ENCODE measurements around the gene RBMS3.
A peak's percentile ranks its signal among the peaks of the same experiment; 100 is the strongest.
"Not testable (repeated sequence)": the region's sequence is repeated elsewhere in the genome, so short reads cannot be mapped to it uniquely, and the experiment has no call there.

RBMS3 gene

DNA sequence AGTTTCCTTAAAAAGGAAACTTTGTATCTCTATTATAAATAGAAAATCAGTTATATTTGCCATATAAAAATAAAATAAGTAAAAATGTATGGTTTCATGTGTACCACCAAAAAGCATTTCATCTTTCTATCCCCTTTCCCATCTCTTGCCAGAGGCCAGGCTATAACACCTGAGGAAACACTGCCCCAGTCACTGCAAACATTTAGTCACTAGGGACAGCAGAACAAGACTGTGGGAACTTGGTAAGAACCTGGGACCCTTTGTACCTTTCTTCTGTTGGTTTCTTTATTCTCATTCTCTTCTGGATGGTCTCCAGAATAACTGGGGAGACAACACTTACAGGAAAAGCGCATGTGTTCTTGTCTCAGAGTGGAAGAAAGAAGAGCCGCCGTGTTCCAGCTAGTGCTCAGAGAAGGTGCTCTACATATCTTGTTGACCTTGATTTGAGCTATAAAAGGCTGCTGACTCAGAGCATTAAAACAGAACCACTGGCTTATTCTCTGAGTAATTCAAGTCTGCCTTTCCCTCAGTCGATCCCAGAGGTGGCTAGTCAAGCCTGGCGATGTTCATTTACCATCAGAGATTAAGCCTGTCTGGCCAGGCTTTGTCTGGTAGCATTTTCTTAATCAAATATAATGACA lies 361.6 kb downstream of the RBMS3 start:
- DNase-seq: no peak

DNA sequence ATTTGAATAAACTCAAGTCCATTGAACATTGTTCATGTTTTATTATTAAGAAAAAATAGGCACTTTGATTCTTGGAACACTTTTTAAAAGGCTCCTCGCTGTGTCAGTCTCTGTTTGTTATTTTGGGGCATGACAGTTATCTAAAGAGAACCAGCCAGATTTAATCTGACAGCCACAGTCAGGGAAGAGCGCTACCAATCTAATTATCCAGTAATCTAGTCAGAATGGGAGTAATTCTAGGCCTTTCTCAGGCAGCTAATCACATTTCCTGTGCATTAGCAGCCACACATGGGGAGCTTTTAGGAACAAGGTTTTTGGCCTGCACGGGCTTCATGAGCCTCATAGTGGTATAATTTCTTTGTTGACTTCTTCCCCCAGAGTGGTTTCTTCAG lies 362.2 kb downstream of the RBMS3 start:
- DNase-seq: no peak

DNA sequence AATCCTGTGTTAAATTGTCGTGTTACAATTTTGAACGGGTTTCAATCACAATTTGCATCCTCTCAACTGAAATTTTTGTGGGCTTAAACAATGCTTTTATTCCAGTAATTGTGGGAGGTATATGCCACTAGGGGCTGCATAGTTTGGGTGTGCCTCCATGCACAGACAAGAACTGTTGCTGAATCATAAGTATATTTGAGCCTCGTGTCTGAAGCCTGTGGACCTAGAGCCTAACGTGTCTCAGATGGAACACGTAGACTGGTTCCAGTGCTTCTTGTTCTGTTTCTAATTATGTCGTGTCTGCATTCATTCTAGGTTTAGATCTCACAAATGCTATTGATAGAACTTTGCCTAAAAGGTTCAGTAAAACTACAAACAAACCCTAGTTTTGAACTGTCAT lies 363.4 kb downstream of the RBMS3 start:
- no peak for DNase-seq

DNA sequence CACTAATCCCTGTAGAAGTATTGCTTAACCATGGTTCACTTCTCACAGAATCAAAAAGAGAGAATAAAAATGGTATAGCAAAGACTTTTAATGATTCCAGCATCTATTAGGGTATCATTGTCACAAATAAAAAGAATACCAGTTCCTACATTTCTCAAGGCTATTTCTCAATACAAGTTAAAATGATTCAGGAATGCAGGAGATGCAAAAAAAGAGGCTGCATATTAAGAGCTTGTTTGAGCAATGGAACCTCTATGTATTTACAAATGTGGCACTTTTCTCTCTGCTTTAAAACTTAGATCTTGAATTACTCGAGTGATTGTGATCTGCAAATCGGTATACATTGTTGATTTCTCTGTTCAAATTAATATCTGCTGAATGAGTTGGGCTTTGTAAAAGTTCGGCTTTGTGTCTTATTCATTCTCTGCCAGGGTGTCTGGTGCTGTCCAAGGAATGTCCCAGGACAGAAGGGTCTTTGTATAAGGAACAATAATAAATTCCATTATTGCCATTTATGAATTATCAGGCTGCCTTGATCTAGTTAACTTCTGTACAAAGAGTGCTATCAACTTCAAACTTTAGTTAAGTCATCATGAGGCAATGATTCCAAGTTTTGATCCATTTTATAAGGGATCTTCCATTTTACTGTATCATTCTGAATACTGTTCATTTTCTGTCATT lies 364.2 kb downstream of the RBMS3 start:
- no peak for DNase-seq

DNA sequence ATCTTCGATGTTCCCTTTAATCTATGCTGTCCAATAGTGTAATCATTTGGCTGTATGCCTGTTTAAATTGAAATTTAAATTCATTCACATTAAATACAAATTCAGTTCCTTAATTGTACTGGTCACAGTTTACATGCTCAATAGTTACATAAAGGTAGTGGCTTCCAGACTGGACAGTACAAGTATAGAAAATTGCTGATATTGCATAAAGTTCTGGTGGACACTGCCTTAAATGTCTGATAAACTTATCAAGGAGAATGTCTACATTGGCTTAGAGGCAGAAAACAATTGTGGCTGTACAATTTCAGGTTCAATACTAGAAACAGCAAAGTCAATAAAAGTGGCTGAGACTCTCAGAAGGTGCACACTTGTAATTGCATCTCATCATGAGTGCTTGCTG lies 365.2 kb downstream of the RBMS3 start:
- no peak for DNase-seq

DNA sequence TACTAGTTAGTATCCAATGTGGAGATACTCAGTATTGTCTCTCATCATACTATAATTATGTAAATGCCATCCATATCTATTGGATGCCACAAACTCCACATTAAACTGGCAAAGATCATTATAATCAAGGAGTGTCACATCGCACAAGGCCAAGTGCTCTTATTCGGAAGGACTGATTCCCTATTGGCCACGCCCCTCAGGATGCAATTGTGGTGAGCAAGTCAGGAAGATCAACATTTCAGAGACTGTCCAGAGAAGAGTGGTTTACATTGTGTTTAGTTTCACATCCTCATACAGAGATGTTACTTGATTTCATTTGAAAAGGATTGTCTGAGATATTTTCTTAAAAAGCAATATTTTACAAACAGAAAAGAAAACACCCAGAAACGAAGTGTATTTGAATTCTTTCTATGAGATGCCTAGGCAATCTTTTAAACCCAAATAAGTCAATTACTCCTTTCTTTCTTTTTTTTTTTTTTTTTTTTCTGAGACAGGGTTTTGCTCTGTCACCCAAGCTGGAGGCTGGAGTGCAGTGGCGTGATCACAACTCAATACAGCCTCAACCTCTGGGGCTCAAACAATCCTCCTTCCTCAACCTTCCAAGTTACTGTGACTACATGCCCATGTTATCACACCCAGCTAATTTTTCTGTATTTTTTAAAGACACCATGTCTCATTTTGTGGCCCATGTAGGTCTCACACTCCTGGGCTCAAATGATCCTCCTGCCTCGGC lies 369.1 kb downstream of the RBMS3 start:
- peak in 1 of 2 donors; percentile 24 for DNase-seq

DNA sequence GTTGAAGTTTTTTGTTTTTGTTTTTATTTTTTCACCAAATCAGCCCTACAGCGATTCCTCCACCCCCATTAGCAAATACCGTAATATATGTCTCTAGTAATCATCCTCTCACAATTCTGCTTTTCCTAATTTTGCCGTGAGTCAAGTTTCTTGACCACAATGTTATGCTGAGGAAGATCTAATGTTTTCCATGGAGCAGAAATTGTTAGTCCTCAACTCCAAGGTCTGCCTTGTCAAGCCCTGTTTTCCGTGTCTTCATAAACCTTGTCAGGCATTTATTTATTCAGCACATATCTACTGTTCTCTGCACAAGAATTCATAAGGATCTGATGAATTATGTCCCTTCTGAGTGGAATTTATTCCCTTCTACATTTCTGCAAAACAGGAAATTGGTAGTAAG lies 372.8 kb downstream of the RBMS3 start:
- DNase-seq: no peak

DNA sequence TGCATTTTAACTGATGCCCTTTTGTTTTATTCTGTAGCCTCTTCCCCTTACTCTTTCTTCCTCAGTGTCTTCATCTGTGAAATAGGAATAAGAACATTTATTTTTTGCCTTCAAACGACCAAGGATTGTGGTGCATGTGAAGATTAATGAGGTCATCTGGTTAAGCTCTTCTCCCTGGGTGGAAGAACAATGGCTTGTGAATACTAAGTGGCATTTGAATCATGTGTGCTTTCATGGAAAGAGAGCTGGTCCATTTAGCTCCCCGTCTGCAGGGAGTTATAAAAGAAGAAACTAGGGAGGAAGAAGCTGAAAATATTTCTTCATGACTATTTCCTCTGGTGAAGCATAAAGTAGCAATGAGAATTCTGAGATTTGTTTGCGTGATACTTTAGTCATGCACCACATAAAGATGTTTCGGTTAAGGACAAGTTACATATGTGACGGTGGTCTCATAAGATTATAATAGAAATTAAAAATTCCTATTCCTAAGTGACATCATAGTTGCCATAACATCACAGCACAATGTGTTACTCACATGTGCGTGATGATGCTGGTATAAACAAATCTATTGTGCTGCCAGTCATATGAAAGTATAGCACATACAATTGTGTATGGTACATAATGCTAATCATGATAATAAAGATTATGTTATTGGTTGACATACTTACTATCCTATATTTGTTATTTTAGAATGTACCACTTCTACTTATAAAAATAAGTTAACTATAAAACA lies 374.3 kb downstream of the RBMS3 start:
- DNase-seq: no peak

DNA sequence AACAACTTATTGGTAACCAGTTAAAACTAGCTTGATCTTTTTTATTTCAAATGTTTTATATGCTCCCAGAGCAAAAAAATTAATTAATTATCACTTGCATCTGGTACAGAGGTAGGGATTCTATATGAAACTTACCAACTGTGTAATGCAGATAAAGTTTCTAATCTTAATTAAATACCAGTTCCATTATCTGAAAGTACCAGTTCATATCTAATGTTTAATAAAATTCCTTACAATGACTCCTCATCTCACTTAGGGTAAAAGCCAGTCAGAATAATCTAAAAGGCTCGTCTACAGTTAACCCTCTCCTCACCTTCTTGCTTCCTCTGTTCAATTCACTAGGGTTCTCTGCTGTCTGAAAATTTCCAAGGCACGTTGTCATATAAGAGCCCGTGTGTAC lies 384.8 kb downstream of the RBMS3 start:
- no peak for DNase-seq

DNA sequence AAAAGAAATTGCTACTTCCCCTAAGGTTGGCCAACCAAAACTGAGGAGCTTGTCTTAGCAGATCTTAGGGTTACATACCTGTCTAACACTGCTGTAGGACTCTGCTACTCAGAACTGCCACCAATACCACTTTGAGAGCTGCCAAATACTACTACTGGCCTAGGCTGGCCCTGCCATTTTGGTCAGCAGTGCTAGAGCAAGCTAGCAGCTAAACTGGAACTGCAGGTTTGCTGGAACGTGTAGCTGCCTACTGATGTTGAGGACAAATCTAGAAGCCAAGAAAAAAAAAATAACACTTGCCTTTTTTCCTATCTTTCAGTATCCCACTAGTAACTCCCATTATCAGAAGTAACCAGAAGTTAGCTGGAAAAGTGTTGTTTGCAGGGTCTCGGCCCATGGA lies 387.4 kb downstream of the RBMS3 start:
- no peak for DNase-seq

DNA sequence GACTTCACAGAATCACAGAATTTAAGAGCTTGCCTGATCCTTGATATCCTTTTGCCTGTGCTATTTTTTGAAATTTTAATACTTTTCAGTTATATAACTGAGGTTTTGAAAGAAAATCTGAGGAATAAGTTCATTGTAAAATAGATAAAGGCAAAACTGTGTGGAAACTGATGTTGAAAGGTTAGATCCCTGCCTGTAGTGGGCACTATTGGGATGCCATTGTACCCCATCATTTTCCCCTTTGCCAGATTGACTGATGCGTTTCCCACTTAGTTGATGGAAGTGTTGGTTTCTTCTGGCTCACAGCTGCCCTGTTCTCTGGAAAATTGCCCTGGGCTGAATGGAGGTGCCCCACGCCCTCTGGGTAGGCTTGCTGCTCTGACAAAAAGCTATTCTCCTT lies 387.9 kb downstream of the RBMS3 start:
- DNase-seq: no peak

DNA sequence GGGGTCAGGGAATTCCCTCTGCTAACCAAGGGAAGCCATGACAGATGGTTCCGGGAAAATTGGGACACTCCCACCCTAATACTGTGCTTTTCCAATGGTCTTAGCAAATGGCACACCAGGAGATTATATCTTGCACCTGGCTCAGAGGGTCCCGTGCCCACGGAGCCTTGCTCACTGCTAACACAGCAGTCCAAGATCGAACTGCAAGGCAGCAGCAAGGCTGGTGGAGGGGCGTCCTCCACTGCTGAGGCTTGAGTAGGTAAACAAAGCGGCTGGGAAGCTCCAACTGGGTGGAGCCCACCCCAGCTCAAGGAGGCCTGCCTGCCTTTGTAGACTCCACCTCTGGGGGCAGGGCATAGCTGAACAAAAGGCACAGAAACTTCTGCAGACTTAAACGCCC lies 389.6 kb downstream of the RBMS3 start:
- DNase-seq: not testable (repeated sequence)

DNA sequence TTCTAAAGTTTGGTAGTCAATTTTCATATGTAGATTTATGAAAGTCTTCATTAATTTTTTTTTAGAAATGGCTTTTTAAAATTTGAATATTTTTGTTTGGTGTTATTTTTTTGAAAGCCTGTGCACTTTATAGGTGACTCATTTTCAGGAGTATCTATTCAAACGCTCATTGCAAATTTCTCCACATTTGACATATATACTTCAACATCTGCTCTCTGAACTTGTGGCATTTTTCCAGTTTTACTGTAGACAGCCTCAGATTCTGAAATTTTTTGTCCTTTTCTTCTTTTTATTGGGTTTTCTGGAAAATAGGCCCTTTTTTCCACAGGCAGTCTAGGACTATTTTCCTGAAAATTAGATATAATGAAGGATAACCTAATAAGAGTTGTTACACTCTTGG lies 396.6 kb downstream of the RBMS3 start:
- DNase-seq: no peak

DNA sequence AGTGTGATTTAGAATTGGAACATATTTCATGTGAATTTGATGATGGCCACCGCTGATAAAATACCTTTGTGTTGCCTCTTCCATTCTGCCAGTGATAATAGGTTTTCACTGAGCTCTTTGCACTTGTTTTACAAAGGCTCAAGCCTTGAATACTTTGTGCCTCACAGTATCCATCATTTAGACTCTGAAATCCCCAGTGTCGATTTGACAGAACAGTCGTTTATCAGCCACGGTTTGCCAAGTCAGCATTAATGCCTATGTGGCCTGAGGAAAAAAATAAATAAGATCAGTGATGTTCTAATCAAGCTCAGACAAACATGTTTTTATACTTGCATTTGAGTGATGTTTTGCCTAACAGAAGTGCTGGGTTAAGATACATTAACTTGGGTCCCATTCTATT lies 399.1 kb downstream of the RBMS3 start:
- no peak for DNase-seq

DNA sequence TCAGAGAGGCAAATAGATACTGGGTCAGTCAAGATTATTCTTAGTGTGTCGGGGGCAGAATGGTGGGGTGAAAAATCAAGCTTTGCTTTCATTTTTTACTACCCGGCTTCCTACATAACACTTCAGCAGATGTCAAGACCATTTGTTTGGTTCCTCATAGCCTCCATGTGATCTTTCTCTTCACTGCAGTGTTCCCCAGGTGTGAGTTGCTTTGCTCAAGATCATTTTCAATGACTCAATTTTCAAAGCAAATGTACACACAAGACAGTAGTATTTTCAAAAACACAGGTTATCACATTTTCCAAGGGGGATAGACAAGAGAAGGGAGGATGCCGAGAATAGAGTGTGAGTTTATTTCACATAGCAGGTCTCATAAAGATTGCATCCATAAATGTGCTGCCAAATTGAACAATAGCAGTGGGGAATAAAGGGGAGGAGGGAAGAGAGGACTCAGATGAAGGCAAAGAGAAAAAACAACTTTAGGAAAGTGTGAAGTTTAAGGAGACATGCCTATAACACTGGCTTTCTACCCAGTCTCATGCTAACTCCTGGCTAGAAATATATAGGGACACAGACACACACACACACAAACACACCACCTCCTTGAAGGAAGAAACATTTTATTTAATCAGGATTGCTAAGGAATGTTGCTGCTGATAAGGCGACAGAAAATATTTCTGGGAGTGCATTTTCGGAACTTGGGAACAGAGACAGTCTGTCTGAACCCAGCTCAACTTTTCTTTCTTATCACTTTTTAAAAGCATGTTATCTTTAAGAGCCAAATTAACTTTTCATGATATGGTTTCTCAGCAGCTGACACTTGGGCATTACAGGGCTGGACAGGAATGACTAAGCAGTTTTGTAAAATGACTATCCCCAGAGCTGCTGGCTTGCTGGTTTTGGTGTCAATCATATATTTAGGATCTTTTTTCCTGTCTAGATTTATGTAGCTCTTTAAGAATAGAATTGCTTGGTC lies 402.4 kb downstream of the RBMS3 start:
- DNase-seq: no peak

DNA sequence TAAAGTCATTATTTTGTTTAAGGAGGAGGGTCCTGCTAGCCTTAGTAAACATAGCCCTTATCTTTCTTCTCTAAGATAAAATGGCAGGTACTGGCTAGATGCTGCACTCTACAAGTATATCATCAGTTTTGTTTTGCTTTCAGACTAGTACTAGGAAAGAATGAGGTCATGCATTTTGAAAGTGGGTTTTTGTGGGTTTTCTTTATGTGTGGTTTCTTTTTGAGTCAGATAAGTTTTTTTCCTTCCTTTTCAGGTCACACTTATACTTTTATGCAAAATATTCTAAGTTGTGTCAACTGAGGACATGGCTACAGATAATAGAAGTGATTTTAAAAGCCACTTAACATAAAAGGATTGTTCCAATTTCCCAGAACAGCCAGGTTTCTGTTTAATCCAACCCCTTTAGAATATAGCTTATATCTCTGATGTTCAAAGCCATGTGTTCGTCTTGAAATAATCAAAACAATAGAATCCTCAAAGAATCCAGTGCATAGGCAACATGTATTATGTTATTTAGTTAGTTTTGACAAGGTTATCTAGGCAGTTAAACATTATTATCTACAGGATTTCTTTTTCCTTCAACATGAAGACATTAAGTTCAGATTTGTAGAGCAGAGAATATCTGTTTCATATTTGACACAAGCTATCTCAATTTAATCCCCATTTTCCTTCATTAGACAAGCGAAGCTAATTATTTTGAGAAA lies 406.2 kb downstream of the RBMS3 start:
- DNase-seq: peak in 1 of 2 donors; percentile 9

DNA sequence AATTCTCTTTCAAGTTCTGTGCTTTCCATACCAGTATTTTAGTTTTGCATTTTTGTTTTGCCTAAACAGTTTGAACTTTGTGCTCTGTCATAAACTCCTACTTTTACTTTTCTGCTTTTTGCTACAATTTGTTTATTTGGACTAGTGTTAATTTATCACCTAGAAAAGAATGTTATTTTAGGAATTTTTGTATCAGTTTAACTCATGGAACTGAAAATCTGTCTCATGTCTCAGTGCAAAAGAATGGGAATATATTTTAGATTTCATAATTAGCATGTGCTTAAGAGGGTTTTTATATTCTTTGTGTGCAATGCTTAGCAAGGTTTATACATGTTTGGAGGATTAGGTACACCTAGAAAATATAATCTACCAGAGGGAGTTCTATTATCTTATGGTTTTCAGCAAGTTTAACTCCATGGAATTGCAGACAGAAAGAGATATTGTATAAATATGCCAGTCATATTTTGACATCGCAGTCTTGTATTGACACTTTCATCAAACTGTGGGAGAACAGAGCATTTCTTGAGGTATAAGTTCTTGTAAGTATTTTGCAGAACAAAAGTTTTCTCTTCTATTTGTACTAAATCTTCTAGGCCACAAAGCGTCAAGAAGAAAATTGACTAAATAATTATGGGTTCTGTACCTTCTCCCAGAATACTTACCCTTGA lies 409.9 kb downstream of the RBMS3 start:
- DNase-seq: no peak

DNA sequence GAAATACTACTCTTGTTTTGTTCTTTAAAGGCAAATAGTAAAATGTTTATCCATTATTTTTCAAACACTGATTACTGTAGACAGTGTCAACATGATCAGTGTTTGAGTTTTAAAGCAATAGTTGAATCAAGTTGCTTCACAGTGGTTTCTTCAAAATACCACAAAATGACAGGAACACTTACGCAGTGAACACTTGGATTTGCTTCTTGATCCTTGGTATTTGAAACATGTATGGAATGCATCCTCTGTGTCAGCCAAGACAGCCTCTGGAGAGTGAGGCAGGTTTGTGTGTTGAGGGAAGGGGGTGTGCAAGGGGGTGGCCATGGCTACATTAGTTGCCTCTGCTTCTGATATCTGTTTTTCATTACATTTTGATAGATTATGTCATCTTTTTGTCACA lies 413.0 kb downstream of the RBMS3 start:
- no peak for DNase-seq

DNA sequence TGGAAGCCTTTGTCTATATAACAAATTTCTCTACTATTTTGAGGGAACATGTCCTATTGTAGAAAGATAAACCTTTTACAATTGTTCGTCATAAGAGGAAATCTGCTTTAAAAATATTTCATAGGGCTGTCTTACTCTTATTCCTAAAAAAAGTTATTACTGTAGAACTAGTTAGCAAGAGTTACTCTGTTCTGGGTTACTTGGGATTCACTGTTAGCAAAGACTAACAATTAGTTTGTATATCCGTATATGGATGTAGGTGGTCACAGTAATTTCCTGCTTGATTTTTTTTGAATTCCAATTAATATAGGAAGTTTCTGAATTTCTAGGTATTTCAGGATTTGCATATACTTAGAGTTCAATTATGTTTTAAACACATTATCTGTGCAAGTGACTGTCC lies 413.5 kb downstream of the RBMS3 start:
- no peak for DNase-seq

DNA sequence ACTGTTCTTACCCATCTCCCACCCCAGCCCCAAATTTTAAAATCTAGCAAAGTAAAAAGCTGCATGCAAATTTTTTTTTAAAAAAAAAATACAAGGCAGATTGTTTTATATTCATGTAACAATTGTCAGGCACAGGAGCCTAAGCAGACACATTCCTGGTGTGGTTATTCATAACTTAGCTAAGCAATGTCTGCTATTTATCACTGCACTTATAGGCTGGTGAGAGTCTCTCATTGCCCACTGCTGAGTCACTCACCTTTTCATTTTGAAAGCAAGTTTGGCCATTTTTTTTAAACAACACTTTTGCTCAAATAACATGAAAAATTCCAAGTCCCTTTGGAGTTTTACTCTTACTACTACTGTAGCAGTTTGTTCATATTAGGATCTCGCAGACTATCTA lies 413.9 kb downstream of the RBMS3 start:
- DNase-seq: no peak

DNA sequence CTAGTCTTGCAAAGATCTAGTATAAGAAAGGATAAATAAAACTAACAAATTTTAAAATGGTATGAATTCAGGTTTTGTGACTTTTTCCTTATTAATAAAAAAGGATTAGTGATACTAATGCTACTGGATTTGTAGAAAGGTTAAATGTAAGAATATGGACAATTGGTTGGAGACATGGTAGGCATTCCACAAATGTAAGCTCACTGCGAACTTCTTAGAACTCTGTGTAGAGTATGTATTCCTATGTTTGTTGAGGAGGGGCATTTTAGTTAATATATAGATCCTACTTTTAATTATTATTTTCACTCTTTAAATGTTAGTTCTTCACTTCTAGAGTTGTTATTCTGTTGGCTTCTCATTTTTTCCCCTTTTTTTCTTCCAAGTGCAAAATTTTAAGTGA lies 414.3 kb downstream of the RBMS3 start:
- no peak for DNase-seq
